ENCODE data around the gene FNDC5. TPM values are rescaled to one million over a fixed set of nuclear protein-coding genes. Genes with fewer than 3 reads are reported as not detected.

The FNDC5 gene
- 214 and 326 TPM in 2 replicates for polyA plus RNA-seq

GRCh38 chr1:32870615-32871363, at the start of gene FNDC5:
FNDC5 (minus strand) TSS chr1:32870912.

GRCh38 chr1:32900956-32901822, 30.5 kb upstream of the FNDC5 start, which contains the start of gene TMEM54:
TMEM54 (minus strand) TSS chr1:32901389; CDS start chr1:32901238, 151 bp downstream.

GRCh38 chr1:32886004-32886827, 15.5 kb upstream of the FNDC5 start, which contains the start of gene HPCA:
HPCA (plus strand) TSS chr1:32886491; CDS start chr1:32888899, 2,408 bp downstream.

GRCh38 chr1:32817159-32817814, 53.4 kb downstream of the FNDC5 start, which contains the start of the genes S100PBP and YARS1:
S100PBP (plus strand) TSS chr1:32817653; CDS start chr1:32826100, 8,447 bp downstream.
YARS1 (minus strand) TSS chr1:32817358; CDS start chr1:32817244, 114 bp downstream.

Other genes with a start within 250 kb of the FNDC5 start
- 166 and 168 TPM in 2 replicates for gene ZBTB8OS, start 220.4 kb downstream of the FNDC5 start, polyA plus RNA-seq
- gene RBBP4, start 219.7 kb downstream of the FNDC5 start, polyA plus RNA-seq = 101 and 108 TPM in 2 replicates
- gene SYNC, start 168.1 kb downstream of the FNDC5 start, polyA plus RNA-seq = 18.2 and 37.0 TPM in 2 replicates
- 66.1 and 69.8 TPM in 2 replicates for gene YARS1, start 53.6 kb downstream of the FNDC5 start, polyA plus RNA-seq
- gene S100PBP, start 53.3 kb downstream of the FNDC5 start, polyA plus RNA-seq = 9.4 and 16.2 TPM in 2 replicates
- gene HPCA, start 15.6 kb upstream of the FNDC5 start, polyA plus RNA-seq = 1.0 and 11.6 TPM in 2 replicates
- gene TMEM54, start 30.5 kb upstream of the FNDC5 start, polyA plus RNA-seq = 3.3 and 7.1 TPM in 2 replicates
- gene RNF19B, start 93.9 kb upstream of the FNDC5 start, polyA plus RNA-seq = 94.9 and 105 TPM in 2 replicates
- gene AK2, start 166.0 kb upstream of the FNDC5 start, polyA plus RNA-seq = 5.5 and 7.5 TPM in 2 replicates
- 8.1 and 8.2 TPM in 2 replicates for gene AZIN2, start 210.2 kb upstream of the FNDC5 start, polyA plus RNA-seq